Adrenal gland (tissue), 5 donors: ENCODE data around the gene DUSP8.

Experiments
- POLR2A ChIP-seq, 2 donors: fragments of 450-650 bp; IDR thresholded peaks; one replicate each; pipeline ENCODE4 v1.6.1; 2017; ENCODE audit warnings: antibody characterized with exemption in 2 of 2, mild to moderate bottlenecking in 2 of 2, moderate library complexity in 1 of 2
- TF ChIP-seq, protein P1 (sequence below), 6 experiments: fragments of 450-650 bp in 4 of 6; fragments of 200-600 bp in 2 of 6; sonication (generic) in 1 of 6; IDR thresholded peaks; 1 replicate in 5 of 6; 2 replicates in 1 of 6; pipeline versions ENCODE4 v1.5.1 to v1.8.0; 2016 to 2021; ENCODE audit warnings: antibody characterized with exemption in 6 of 6, mild to moderate bottlenecking in 2 of 6, moderate library complexity in 1 of 6
- donor health status: DM: no; HTN: no; CAD: no.

DNA sequence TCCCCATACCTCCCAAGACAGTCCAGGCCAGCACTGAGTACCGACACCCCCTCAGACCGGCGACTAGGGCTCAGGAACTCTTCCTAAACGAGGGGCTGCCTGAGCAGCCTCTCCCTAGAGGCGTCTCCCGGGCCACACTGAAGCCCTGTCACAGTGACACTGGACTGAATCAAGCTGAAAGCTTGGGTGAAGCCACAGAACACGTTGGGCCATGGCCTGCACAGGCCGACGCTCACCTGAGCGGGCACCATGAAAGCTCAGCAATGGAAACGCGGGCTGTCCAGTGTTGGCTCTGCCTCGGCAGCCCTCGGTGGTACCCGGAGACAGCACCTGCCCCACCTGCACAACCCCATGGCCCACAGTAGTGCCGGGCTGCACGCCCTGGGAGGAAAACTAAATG, 42.8 kb downstream of the DUSP8 start:
- TF ChIP-seq POLR2A (IDR thresholded peaks at IDR 0.05) = no peak
- TF ChIP-seq, protein P1, sequence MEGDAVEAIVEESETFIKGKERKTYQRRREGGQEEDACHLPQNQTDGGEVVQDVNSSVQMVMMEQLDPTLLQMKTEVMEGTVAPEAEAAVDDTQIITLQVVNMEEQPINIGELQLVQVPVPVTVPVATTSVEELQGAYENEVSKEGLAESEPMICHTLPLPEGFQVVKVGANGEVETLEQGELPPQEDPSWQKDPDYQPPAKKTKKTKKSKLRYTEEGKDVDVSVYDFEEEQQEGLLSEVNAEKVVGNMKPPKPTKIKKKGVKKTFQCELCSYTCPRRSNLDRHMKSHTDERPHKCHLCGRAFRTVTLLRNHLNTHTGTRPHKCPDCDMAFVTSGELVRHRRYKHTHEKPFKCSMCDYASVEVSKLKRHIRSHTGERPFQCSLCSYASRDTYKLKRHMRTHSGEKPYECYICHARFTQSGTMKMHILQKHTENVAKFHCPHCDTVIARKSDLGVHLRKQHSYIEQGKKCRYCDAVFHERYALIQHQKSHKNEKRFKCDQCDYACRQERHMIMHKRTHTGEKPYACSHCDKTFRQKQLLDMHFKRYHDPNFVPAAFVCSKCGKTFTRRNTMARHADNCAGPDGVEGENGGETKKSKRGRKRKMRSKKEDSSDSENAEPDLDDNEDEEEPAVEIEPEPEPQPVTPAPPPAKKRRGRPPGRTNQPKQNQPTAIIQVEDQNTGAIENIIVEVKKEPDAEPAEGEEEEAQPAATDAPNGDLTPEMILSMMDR (IDR thresholded peaks at IDR 0.05) = no peak
